Hematopoietic multipotent progenitor cell treated with erythropoietin and hydrocortisone succinate and interleukin-3 and kit ligand, for 4 days (in vitro differentiated cells): ENCODE results near the gene GRK5.

Experiments
- DNase-seq: peaks from one replicate; pipeline ENCODE4 v3.0.0-alpha.2; 2015

Gene GRK5

GRCh38 chr10:119281581-119282071, 74.3 kb downstream of the GRK5 start:
- DNase-seq: no peak

- no peak for DNase-seq
Measured at GRCh38 chr10:119282446-119282845, 75.1 kb downstream of the GRK5 start.

- DNase-seq: no peak
Measured at GRCh38 chr10:119283387-119283786, 76.0 kb downstream of the GRK5 start.

GRCh38 chr10:119283818-119284217, 76.4 kb downstream of the GRK5 start:
- DNase-seq: no peak

- DNase-seq: no peak
Measured at GRCh38 chr10:119284679-119285096, 77.3 kb downstream of the GRK5 start.

GRCh38 chr10:119285495-119286267, 78.3 kb downstream of the GRK5 start:
- DNase-seq: no peak

- no peak for DNase-seq
Measured at GRCh38 chr10:119286516-119286915, 79.1 kb downstream of the GRK5 start.

- no peak for DNase-seq
Measured at GRCh38 chr10:119286983-119287633, 79.7 kb downstream of the GRK5 start.

GRCh38 chr10:119288574-119289001, 81.2 kb downstream of the GRK5 start:
- DNase-seq: no peak

GRCh38 chr10:119289227-119289920, 82.0 kb downstream of the GRK5 start:
- no peak for DNase-seq

GRCh38 chr10:119290301-119291048, 83.1 kb downstream of the GRK5 start:
- no peak for DNase-seq

GRCh38 chr10:119291223-119291900, 84.0 kb downstream of the GRK5 start:
- no peak for DNase-seq

- DNase-seq: no peak
Measured at GRCh38 chr10:119292968-119293760, 85.8 kb downstream of the GRK5 start.

GRCh38 chr10:119296703-119297102, 89.3 kb downstream of the GRK5 start:
- DNase-seq: no peak

- no peak for DNase-seq
Measured at GRCh38 chr10:119297207-119297968, 90.0 kb downstream of the GRK5 start.

GRCh38 chr10:119298810-119299209, 91.4 kb downstream of the GRK5 start:
- no peak for DNase-seq

GRCh38 chr10:119299531-119299930, 92.2 kb downstream of the GRK5 start:
- DNase-seq: peak; percentile 75

GRCh38 chr10:119301397-119301796, 94.0 kb downstream of the GRK5 start:
- DNase-seq: peak; percentile 67

GRCh38 chr10:119302172-119302571, 94.8 kb downstream of the GRK5 start:
- DNase-seq: no peak

GRCh38 chr10:119302591-119303253, 95.4 kb downstream of the GRK5 start:
- no peak for DNase-seq
